Activated naive CD8-positive, alpha-beta T cell treated with anti-CD3 and anti-CD28 coated beads for 36 hours (primary cell): ENCODE measurements around the gene PCDHB16. TPM values are rescaled to one million over a fixed set of nuclear protein-coding genes. Genes with fewer than 3 reads are reported as not detected.
"Not testable (repeated sequence)": the region's sequence is repeated elsewhere in the genome, so short reads cannot be mapped to it uniquely, and the experiment has no call there.

Experiments
- DNase-seq: peaks from one replicate; pipeline ENCODE4 v3.0.0; 2021
- H3K27ac Mint-ChIP-seq: one replicate; pipeline ENCODE4 v1.8.0; 2022; ENCODE audit warnings: mild to moderate bottlenecking, moderate library complexity, mixed read lengths
- H3K27me3 Mint-ChIP-seq: one replicate; pipeline ENCODE4 v1.8.0; 2022; ENCODE audit warnings: mild to moderate bottlenecking, mixed read lengths
- H3K36me3 Mint-ChIP-seq: one replicate; pipeline ENCODE4 v1.8.0; 2021; ENCODE audit warnings: mild to moderate bottlenecking, mixed read lengths
- H3K4me1 Mint-ChIP-seq: one replicate; pipeline ENCODE4 v1.8.0; 2021; ENCODE audit warnings: mixed read lengths
- H3K4me3 Mint-ChIP-seq: one replicate; pipeline ENCODE4 v1.8.0; 2022; ENCODE audit warnings: mild to moderate bottlenecking, moderate library complexity, mixed read lengths
- H3K9me3 Mint-ChIP-seq: one replicate; pipeline ENCODE4 v1.8.0; 2022; ENCODE audit warnings: mixed read lengths
- total RNA-seq, 2 experiments: library from RNA; stranded (reverse); gene quantifications; one replicate each; pipeline ENCODE4 v1.2.3, GENCODE V29; 2021

PCDHB16 gene
- total RNA-seq, 2 experiments from 2014 or later = not detected

- H3K27ac Mint-ChIP-seq, DNase-seq, H3K36me3 Mint-ChIP-seq, H3K4me1 Mint-ChIP-seq, H3K4me3 Mint-ChIP-seq: not testable (repeated sequence)
- Mint-ChIP-seq H3K27me3 (peaks cover 23% of the 10 kb centered on the region), H3K9me3 (peaks cover 12% of the 10 kb centered on the region)
These were observed 7.7 kb upstream of the PCDHB16 start for GRCh38 chr5:141174291-141175104.

GRCh38 chr5:141175933-141176332, 6.3 kb upstream of the PCDHB16 start:
- H3K4me1 Mint-ChIP-seq = peaks cover 2% of the 10 kb centered on the region
- peaks cover 8% of the 10 kb centered on the region for H3K36me3 Mint-ChIP-seq
- no peak overlapping the region for H3K27ac Mint-ChIP-seq
- H3K4me3 Mint-ChIP-seq = no peak overlapping the region
- no peak for DNase-seq
- peaks cover 16% of the 10 kb centered on the region for H3K9me3 Mint-ChIP-seq
- peaks cover 27% of the 10 kb centered on the region for H3K27me3 Mint-ChIP-seq

GRCh38 chr5:141177577-141178191, 4.5 kb upstream of the PCDHB16 start, which contains the start of gene PCDHB8:
Gene PCDHB8 (plus strand): TSS chr5:141177790. CDS start chr5:141178035, 245 bp downstream.
- not testable (repeated sequence) for DNase-seq, H3K4me3 Mint-ChIP-seq, H3K4me1 Mint-ChIP-seq, H3K27ac Mint-ChIP-seq
- H3K9me3 Mint-ChIP-seq = peaks cover 24% of the 10 kb centered on the region
- peaks cover 13% of the 10 kb centered on the region for H3K36me3 Mint-ChIP-seq
- H3K27me3 Mint-ChIP-seq = peaks cover 36% of the 10 kb centered on the region

GRCh38 chr5:141179371-141179770, 2.8 kb upstream of the PCDHB16 start:
- not testable (repeated sequence) for DNase-seq, H3K36me3 Mint-ChIP-seq, H3K4me3 Mint-ChIP-seq, H3K27ac Mint-ChIP-seq, H3K4me1 Mint-ChIP-seq
- H3K9me3 Mint-ChIP-seq = peaks cover 29% of the 10 kb centered on the region
- H3K27me3 Mint-ChIP-seq = peaks cover 32% of the 10 kb centered on the region

GRCh38 chr5:141179876-141180275, 2.3 kb upstream of the PCDHB16 start:
- DNase-seq, H3K4me1 Mint-ChIP-seq, H3K27ac Mint-ChIP-seq, H3K4me3 Mint-ChIP-seq: not testable (repeated sequence)
- H3K27me3 Mint-ChIP-seq = peaks cover 37% of the 10 kb centered on the region
- H3K36me3 Mint-ChIP-seq = peaks cover 10% of the 10 kb centered on the region
- H3K9me3 Mint-ChIP-seq = peaks cover 31% of the 10 kb centered on the region

- Mint-ChIP-seq H3K9me3 (peaks cover 31% of the 10 kb centered on the region), H3K4me3 (no peak overlapping the region), H3K36me3 (peaks cover 7% of the 10 kb centered on the region), H3K27me3 (peaks cover 42% of the 10 kb centered on the region), H3K27ac (no peak overlapping the region), H3K4me1 (no peaks in the 10 kb centered on the region)
- DNase-seq = no peak
These were observed 1.9 kb upstream of the PCDHB16 start for GRCh38 chr5:141180313-141180712.

- peaks cover 46% of the 10 kb centered on the region for H3K9me3 Mint-ChIP-seq
- H3K27me3 Mint-ChIP-seq = peaks cover 72% of the 10 kb centered on the region
- H3K27ac Mint-ChIP-seq = peak overlapping the region; percentile 42
- H3K4me3 Mint-ChIP-seq, H3K4me1 Mint-ChIP-seq, DNase-seq: not testable (repeated sequence)
- H3K36me3 Mint-ChIP-seq = peaks cover 18% of the 10 kb centered on the region
These were observed 2.1 kb downstream of the PCDHB16 start for GRCh38 chr5:141184117-141184855.

GRCh38 chr5:141186897-141187512, 4.8 kb downstream of the PCDHB16 start, which contains the start of gene PCDHB9:
Gene PCDHB9 (plus strand): TSS chr5:141187161. CDS start chr5:141187319, 158 bp downstream.
- Mint-ChIP-seq H3K4me3 (no peak within 1 kb of the TSS), H3K27me3 (peaks cover 85% of the 10 kb centered on the region), H3K27ac (no peak within 1 kb of the TSS), H3K9me3 (peaks cover 44% of the 10 kb centered on the region), H3K36me3 (peaks cover 19% of the 10 kb centered on the region), H3K4me1 (peaks cover 3% of the 10 kb centered on the region)
- no peak for DNase-seq

- peaks cover 37% of the 10 kb centered on the region for H3K9me3 Mint-ChIP-seq
- H3K4me3 Mint-ChIP-seq, H3K27ac Mint-ChIP-seq, DNase-seq, H3K4me1 Mint-ChIP-seq: not testable (repeated sequence)
- peaks cover 18% of the 10 kb centered on the region for H3K36me3 Mint-ChIP-seq
- peaks cover 83% of the 10 kb centered on the region for H3K27me3 Mint-ChIP-seq
These were observed 6.5 kb downstream of the PCDHB16 start for GRCh38 chr5:141188682-141189081.

- H3K27me3 Mint-ChIP-seq = peaks cover 84% of the 10 kb centered on the region
- H3K9me3 Mint-ChIP-seq = peaks cover 37% of the 10 kb centered on the region
These were observed 6.9 kb downstream of the PCDHB16 start for GRCh38 chr5:141189131-141189530.

GRCh38 chr5:141192110-141192725, 10.0 kb downstream of the PCDHB16 start, which contains the start of gene PCDHB10:
Gene PCDHB10 (plus strand): TSS chr5:141192353. CDS start chr5:141192553, 200 bp downstream.
- H3K36me3 Mint-ChIP-seq = peaks cover 20% of the 10 kb centered on the region
- H3K9me3 Mint-ChIP-seq = peaks cover 37% of the 10 kb centered on the region
- H3K27me3 Mint-ChIP-seq = peaks cover 70% of the 10 kb centered on the region
- no peak for DNase-seq
- no peaks in the 10 kb centered on the region for H3K4me1 Mint-ChIP-seq
- H3K27ac Mint-ChIP-seq = no peak within 1 kb of the TSS
- no peak within 1 kb of the TSS for H3K4me3 Mint-ChIP-seq

More at GRCh38 chr5:141189131-141189530, 6.9 kb downstream of the PCDHB16 start:
- not testable (repeated sequence) for H3K27ac Mint-ChIP-seq, H3K4me3 Mint-ChIP-seq, H3K4me1 Mint-ChIP-seq, DNase-seq
- peaks cover 19% of the 10 kb centered on the region for H3K36me3 Mint-ChIP-seq

GRCh38 chr5:141194332-141194731, 12.1 kb downstream of the PCDHB16 start:
- H3K4me1 Mint-ChIP-seq, H3K27ac Mint-ChIP-seq, DNase-seq, H3K4me3 Mint-ChIP-seq: not testable (repeated sequence)
- Mint-ChIP-seq H3K36me3 (peaks cover 14% of the 10 kb centered on the region), H3K9me3 (peaks cover 41% of the 10 kb centered on the region), H3K27me3 (peaks cover 69% of the 10 kb centered on the region)

GRCh38 chr5:141196363-141196762, 14.2 kb downstream of the PCDHB16 start:
- H3K9me3 Mint-ChIP-seq = peaks cover 49% of the 10 kb centered on the region
- no peak overlapping the region for H3K4me3 Mint-ChIP-seq
- no peaks in the 10 kb centered on the region for H3K4me1 Mint-ChIP-seq
- H3K36me3 Mint-ChIP-seq = peaks cover 20% of the 10 kb centered on the region
- H3K27ac Mint-ChIP-seq = no peak overlapping the region
- DNase-seq = no peak
- peaks cover 67% of the 10 kb centered on the region for H3K27me3 Mint-ChIP-seq
